Measurements from ENCODE around the gene HCAR3. TPM values are rescaled to one million over a fixed set of nuclear protein-coding genes. Genes with fewer than 3 reads are reported as not detected.
A peak's percentile ranks its signal among the peaks of the same experiment; 100 is the strongest.
"Not testable (repeated sequence)": the region's sequence is repeated elsewhere in the genome, so short reads cannot be mapped to it uniquely, and the experiment has no call there.

HCAR3 gene
- total RNA-seq (not detected in 2 replicates), polyA plus RNA-seq (not detected in 2 replicates)

GRCh38 chr12:122716658-122717057 is at the start of gene HCAR3:
Gene HCAR3, minus strand, starts transcription at chr12:122716811. Its CDS starts 74 bp downstream, at chr12:122716737.
- not testable (repeated sequence) for H3K27me3 ChIP-seq; H3K4me3 ChIP-seq; H3K9me3 ChIP-seq (ENCODE audit: low read depth); H3K27ac ChIP-seq; H3K36me3 ChIP-seq; DNase-seq (ENCODE audit: low read depth in 1 of 2, low spot score in 1 of 2); H3K4me1 ChIP-seq (ENCODE audit: low read depth)

- H3K36me3 ChIP-seq, result peaks cover 57% of the 10 kb centered on the region
- H3K27ac ChIP-seq, result no peak overlapping the region
- no peaks in the 10 kb centered on the region for H3K9me3 ChIP-seq (ENCODE audit: low read depth)
These were observed 41.0 kb upstream of the HCAR3 start for GRCh38 chr12:122757568-122757967.

GRCh38 chr12:122754790-122755189 is 38.2 kb upstream of the HCAR3 start:
- no peak overlapping the region for H3K4me3 ChIP-seq

More at GRCh38 chr12:122757568-122757967, 41.0 kb upstream of the HCAR3 start:
- H3K27me3 ChIP-seq, result no peaks in the 10 kb centered on the region
- no peak for TF ChIP-seq CTCF (IDR thresholded peaks at IDR 0.05; ENCODE audit: low read depth, low read length)
- peaks cover 8% of the 10 kb centered on the region for H3K4me1 ChIP-seq (ENCODE audit: low read depth)
- no peak for DNase-seq (ENCODE audit: low read depth in 1 of 2, low spot score in 1 of 2)
- H3K4me3 ChIP-seq, result no peak overlapping the region

GRCh38 chr12:122753319-122753650 is 36.7 kb upstream of the HCAR3 start:
- Histone ChIP-seq H3K9me3 (ENCODE audit: low read depth) (no peaks in the 10 kb centered on the region), H3K36me3 (peaks cover 35% of the 10 kb centered on the region), H3K4me1 (ENCODE audit: low read depth) (peaks cover 8% of the 10 kb centered on the region), H3K27ac (peak overlapping the region; percentile 92), H3K4me3 (peak overlapping the region; percentile 65), H3K27me3 (no peaks in the 10 kb centered on the region)
- no peak for TF ChIP-seq CTCF (IDR thresholded peaks at IDR 0.05; ENCODE audit: low read depth, low read length)
- DNase-seq (ENCODE audit: low read depth in 1 of 2, low spot score in 1 of 2), result peak in 1 of 2 donors; percentile 8

More at GRCh38 chr12:122754790-122755189, 38.2 kb upstream of the HCAR3 start:
- H3K27me3 ChIP-seq, result no peaks in the 10 kb centered on the region
- no peaks in the 10 kb centered on the region for H3K9me3 ChIP-seq (ENCODE audit: low read depth)
- no peak for TF ChIP-seq CTCF (IDR thresholded peaks at IDR 0.05; ENCODE audit: low read depth, low read length)
- peaks cover 48% of the 10 kb centered on the region for H3K36me3 ChIP-seq
- no peak overlapping the region for H3K27ac ChIP-seq
- H3K4me1 ChIP-seq (ENCODE audit: low read depth), result peaks cover 8% of the 10 kb centered on the region
- DNase-seq (ENCODE audit: low read depth in 1 of 2, low spot score in 1 of 2), result no peak

GRCh38 chr12:122752464-122753318 is 36.1 kb upstream of the HCAR3 start, which contains the start of gene DENR:
Gene DENR, plus strand, starts transcription at chr12:122752824. Its CDS starts 878 bp downstream, at chr12:122753702.
- peaks cover 8% of the 10 kb centered on the region for H3K4me1 ChIP-seq (ENCODE audit: low read depth)
- H3K9me3 ChIP-seq (ENCODE audit: low read depth), result no peaks in the 10 kb centered on the region
- H3K36me3 ChIP-seq, result peaks cover 29% of the 10 kb centered on the region
- DNase-seq (ENCODE audit: low read depth in 1 of 2, low spot score in 1 of 2), result peak; percentile 97 to 98
- H3K27ac ChIP-seq, result peak within 1 kb of the TSS; percentile 92
- no peaks in the 10 kb centered on the region for H3K27me3 ChIP-seq
- TF ChIP-seq CTCF (IDR thresholded peaks at IDR 0.05; ENCODE audit: low read depth, low read length), result peak; percentile 88
- H3K4me3 ChIP-seq, result peak within 1 kb of the TSS; percentile 65

GRCh38 chr12:122750781-122751515 is 34.3 kb upstream of the HCAR3 start:
- not testable (repeated sequence) for H3K27me3 ChIP-seq; DNase-seq (ENCODE audit: low read depth in 1 of 2, low spot score in 1 of 2); H3K4me3 ChIP-seq; H3K27ac ChIP-seq; H3K9me3 ChIP-seq (ENCODE audit: low read depth); H3K4me1 ChIP-seq (ENCODE audit: low read depth)
- H3K36me3 ChIP-seq, result peaks cover 17% of the 10 kb centered on the region

Data from cardiac muscle cell (in vitro differentiated cells and primary cell).